HepG2 (cell line): ENCODE data around the gene KRTCAP2. TPM values are rescaled to one million over a fixed set of nuclear protein-coding genes. Genes with fewer than 3 reads are reported as not detected.
A peak's percentile ranks its signal among the peaks of the same experiment; 100 is the strongest.

Source experiments
- ETV6 ChIP-seq: sonication (generic); formaldehyde crosslinking; conservative IDR thresholded peaks from 2 replicates; pipeline ENCODE4 v1.4.0; 2020; ENCODE audit warnings: missing genetic modification reagents
- FOXK2 ChIP-seq: fragments of 450-650 bp; IDR thresholded peaks from 2 replicates; pipeline ENCODE4 v1.6.1; 2016
- HES4 ChIP-seq: sonication (generic); formaldehyde crosslinking; IDR thresholded peaks from 2 replicates; pipeline ENCODE4 v1.9.0; 2021; ENCODE audit warnings: mild to moderate bottlenecking, missing genetic modification reagents, borderline replicate concordance
- KDM5A ChIP-seq: fragments of 200-600 bp; sonication (generic); IDR thresholded peaks from 2 replicates; pipeline ENCODE4 v1.7.0; 2018; ENCODE audit warnings: antibody characterized with exemption, mild to moderate bottlenecking, low read length, borderline replicate concordance
- NFKB2 ChIP-seq: sonication (generic); formaldehyde crosslinking; IDR thresholded peaks from 2 replicates; pipeline ENCODE4 v1.4.0; 2020; ENCODE audit warnings: missing genetic modification reagents, borderline replicate concordance
- PPARG ChIP-seq: conservative IDR thresholded peaks from 2 replicates; pipeline ENCODE4 v1.6.1; 2016; ENCODE audit warnings: missing biosample characterization, missing genetic modification reagents
- SALL1 ChIP-seq: sonication (generic); formaldehyde crosslinking; IDR thresholded peaks from 2 replicates; pipeline ENCODE4 v1.8.0; 2022; ENCODE audit warnings: mild to moderate bottlenecking, missing genetic modification reagents
- ZNF138 ChIP-seq: sonication (generic); formaldehyde crosslinking; IDR thresholded peaks from 2 replicates; pipeline ENCODE4 v1.5.0; 2020; ENCODE audit warnings: mild to moderate bottlenecking, low read depth, missing genetic modification reagents
- ZNF350 ChIP-seq: sonication (generic); formaldehyde crosslinking; IDR thresholded peaks from 2 replicates; pipeline ENCODE4 v1.4.0; 2020; ENCODE audit warnings: mild to moderate bottlenecking, low read depth, missing genetic modification reagents, borderline replicate concordance
- ZNF747 ChIP-seq: sonication (generic); formaldehyde crosslinking; IDR thresholded peaks from 2 replicates; pipeline ENCODE4 v1.8.1; 2023; ENCODE audit warnings: missing genetic modification reagents, mild to moderate bottlenecking, borderline replicate concordance
- polyA plus RNA-seq, 8 experiments: library from polyadenylated mRNA; depleted of rRNA in 3 of 8; stranded (reverse) in 7 of 8; unstranded in 1 of 8; fragments of >200 nt; fragmentation: Illumina TruSeq in 4 of 8; extraction: Trizol in 4 of 8; gene quantifications; 2 replicates each; pipeline versions ENCODE4 v1.2.1 to v1.2.3, GENCODE V29; 2011 to 2016; ENCODE audit warnings: low read depth in 4 of 8, missing spikeins in 1 of 8, mixed read lengths in 1 of 8; ENCODE audit not compliant: insufficient read depth in 1 of 8
- total RNA-seq, 5 experiments: library from RNA; depleted of rRNA; stranded (reverse); fragments of >200 nt; fragmentation: Illumina TruSeq; extraction: Trizol; gene quantifications; 2 replicates each; pipeline ENCODE4 v1.2.3, GENCODE V29; 2016; ENCODE audit warnings: low read depth in 1 of 5
- TF ChIP-seq, protein P1 (sequence below): IDR thresholded peaks from 2 replicates; pipeline ENCODE4 v1.6.1; 2016; ENCODE audit warnings: low read depth, control low read depth
- TF ChIP-seq, protein P2 (sequence below), 2 experiments: IDR thresholded peaks; 2 replicates each; pipeline ENCODE4 v1.6.1; 2011 to 2012; ENCODE audit warnings: low read length in 2 of 2, borderline replicate concordance in 1 of 2, low read depth in 1 of 2, mild to moderate bottlenecking in 1 of 2, moderate library complexity in 1 of 2
- TF ChIP-seq, protein P3 (sequence below): sonication (generic); formaldehyde crosslinking; IDR thresholded peaks from 2 replicates; pipeline ENCODE4 v1.4.0; 2020; ENCODE audit warnings: missing genetic modification reagents
- TF ChIP-seq, protein P4 (sequence below): sonication (generic); formaldehyde crosslinking; IDR thresholded peaks from 2 replicates; pipeline ENCODE4 v1.4.0; 2020; ENCODE audit warnings: missing genetic modification reagents, mild to moderate bottlenecking, borderline replicate concordance
- TF ChIP-seq, protein P5 (sequence below): sonication (generic); formaldehyde crosslinking; IDR thresholded peaks from 2 replicates; pipeline ENCODE4 v1.4.0; 2020; ENCODE audit warnings: mild to moderate bottlenecking, missing genetic modification reagents
- TF ChIP-seq, protein P6 (sequence below): sonication (generic); formaldehyde crosslinking; IDR thresholded peaks from 2 replicates; pipeline ENCODE4 v1.5.0; 2020; ENCODE audit warnings: mild to moderate bottlenecking, missing genetic modification reagents, borderline replicate concordance

Gene KRTCAP2
- total and polyA plus RNA-seq, 2 of the 13 experiments (the other 11 are each of a cell fraction or from before 2014, with no cell fraction given), result 77.3 to 79.4 TPM

DNA sequence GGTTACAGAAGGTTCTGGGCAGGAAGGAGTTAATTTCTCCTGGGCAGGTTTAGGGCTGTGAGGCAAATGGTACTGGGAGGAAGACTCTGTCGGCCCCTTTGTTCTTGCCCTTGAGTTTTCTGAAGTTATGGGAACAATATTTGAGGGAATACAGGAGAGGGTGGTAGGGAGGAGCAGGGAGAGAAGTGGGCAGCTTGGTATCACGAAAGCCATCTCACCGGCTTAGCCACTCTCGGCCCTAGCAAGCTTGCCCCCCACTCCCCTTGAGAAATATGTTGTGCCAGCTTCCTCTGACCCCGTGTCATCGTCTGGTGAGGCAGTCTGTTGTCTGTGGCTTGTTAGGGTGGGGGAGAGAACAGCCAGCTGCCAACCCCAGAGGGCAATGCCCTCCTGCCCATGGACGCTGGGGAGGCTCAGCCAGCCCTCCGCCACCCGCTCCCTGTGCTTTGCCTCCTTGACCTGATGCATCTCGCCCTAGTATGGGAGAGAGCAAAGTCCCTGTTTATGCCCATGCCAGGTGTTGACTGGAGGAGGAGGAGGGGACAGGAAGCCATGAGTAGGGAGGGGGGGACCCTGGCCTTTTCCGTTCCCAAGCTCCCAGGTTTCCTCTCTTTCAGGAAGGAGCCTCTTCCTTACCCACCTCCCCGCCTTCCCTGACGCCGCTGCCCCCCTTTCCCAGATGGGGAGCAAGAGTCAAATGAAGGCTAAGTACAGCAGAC lies 44.2 kb downstream of the KRTCAP2 start (continued):
- TF ChIP-seq, protein P1, sequence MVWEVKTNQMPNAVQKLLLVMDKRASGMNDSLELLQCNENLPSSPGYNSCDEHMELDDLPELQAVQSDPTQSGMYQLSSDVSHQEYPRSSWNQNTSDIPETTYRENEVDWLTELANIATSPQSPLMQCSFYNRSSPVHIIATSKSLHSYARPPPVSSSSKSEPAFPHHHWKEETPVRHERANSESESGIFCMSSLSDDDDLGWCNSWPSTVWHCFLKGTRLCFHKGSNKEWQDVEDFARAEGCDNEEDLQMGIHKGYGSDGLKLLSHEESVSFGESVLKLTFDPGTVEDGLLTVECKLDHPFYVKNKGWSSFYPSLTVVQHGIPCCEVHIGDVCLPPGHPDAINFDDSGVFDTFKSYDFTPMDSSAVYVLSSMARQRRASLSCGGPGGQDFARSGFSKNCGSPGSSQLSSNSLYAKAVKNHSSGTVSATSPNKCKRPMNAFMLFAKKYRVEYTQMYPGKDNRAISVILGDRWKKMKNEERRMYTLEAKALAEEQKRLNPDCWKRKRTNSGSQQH, result peak; percentile 50; the same call in 1 of the 2 replicates
- TF ChIP-seq ZNF138 (CRISPR knock-in tag) (0 out of 2 replicates have a peak, but pooled peaks have one; percentile 44), ZNF350 (CRISPR knock-in tag) (peak; percentile 74; the same call in 1 of the 2 replicates), HES4 (CRISPR knock-in tag) (peak; percentile 76; the same call in 1 of the 2 replicates), NFKB2 (peak; percentile 61; the same call in 1 of the 2 replicates), ETV6 (CRISPR knock-in tag) (0 out of 2 replicates have a peak, but pooled peaks have one; percentile 71), KDM5A (no peak; the same call in 1 of the 2 replicates), FOXK2 (peak; percentile 65; the same call in 1 of the 2 replicates), SALL1 (CRISPR knock-in tag) (peak; percentile 92), PPARG (CRISPR knock-in tag) (0 out of 2 replicates have a peak, but pooled peaks have one; percentile 12), ZNF747 (CRISPR knock-in tag) (peak; percentile 65; the same call in 1 of the 2 replicates)
- TF ChIP-seq, protein P2, sequence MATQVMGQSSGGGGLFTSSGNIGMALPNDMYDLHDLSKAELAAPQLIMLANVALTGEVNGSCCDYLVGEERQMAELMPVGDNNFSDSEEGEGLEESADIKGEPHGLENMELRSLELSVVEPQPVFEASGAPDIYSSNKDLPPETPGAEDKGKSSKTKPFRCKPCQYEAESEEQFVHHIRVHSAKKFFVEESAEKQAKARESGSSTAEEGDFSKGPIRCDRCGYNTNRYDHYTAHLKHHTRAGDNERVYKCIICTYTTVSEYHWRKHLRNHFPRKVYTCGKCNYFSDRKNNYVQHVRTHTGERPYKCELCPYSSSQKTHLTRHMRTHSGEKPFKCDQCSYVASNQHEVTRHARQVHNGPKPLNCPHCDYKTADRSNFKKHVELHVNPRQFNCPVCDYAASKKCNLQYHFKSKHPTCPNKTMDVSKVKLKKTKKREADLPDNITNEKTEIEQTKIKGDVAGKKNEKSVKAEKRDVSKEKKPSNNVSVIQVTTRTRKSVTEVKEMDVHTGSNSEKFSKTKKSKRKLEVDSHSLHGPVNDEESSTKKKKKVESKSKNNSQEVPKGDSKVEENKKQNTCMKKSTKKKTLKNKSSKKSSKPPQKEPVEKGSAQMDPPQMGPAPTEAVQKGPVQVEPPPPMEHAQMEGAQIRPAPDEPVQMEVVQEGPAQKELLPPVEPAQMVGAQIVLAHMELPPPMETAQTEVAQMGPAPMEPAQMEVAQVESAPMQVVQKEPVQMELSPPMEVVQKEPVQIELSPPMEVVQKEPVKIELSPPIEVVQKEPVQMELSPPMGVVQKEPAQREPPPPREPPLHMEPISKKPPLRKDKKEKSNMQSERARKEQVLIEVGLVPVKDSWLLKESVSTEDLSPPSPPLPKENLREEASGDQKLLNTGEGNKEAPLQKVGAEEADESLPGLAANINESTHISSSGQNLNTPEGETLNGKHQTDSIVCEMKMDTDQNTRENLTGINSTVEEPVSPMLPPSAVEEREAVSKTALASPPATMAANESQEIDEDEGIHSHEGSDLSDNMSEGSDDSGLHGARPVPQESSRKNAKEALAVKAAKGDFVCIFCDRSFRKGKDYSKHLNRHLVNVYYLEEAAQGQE (IDR thresholded peaks at IDR 0.05; ENCODE audit: borderline replicate concordance in 1 of 2, low read depth in 1 of 2, low read length in 2 of 2), result peak in 1 of 2 experiments; percentile 69; a peak in 2 of 4 replicates
- TF ChIP-seq, protein P3, sequence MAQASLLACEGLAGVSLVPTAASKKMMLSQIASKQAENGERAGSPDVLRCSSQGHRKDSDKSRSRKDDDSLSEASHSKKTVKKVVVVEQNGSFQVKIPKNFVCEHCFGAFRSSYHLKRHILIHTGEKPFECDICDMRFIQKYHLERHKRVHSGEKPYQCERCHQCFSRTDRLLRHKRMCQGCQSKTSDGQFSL, result peak; percentile 54; the same call in 1 of the 2 replicates
- TF ChIP-seq, protein P4, sequence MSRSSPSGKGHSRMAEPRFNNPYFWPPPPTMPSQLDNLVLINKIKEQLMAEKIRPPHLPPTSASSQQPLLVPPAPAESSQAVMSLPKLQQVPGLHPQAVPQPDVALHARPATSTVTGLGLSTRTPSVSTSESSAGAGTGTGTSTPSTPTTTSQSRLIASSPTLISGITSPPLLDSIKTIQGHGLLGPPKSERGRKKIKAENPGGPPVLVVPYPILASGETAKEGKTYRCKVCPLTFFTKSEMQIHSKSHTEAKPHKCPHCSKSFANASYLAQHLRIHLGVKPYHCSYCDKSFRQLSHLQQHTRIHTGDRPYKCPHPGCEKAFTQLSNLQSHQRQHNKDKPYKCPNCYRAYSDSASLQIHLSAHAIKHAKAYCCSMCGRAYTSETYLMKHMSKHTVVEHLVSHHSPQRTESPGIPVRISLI (CRISPR knock-in tag), result peak; percentile 61; the same call in 1 of the 2 replicates
- TF ChIP-seq, protein P5, sequence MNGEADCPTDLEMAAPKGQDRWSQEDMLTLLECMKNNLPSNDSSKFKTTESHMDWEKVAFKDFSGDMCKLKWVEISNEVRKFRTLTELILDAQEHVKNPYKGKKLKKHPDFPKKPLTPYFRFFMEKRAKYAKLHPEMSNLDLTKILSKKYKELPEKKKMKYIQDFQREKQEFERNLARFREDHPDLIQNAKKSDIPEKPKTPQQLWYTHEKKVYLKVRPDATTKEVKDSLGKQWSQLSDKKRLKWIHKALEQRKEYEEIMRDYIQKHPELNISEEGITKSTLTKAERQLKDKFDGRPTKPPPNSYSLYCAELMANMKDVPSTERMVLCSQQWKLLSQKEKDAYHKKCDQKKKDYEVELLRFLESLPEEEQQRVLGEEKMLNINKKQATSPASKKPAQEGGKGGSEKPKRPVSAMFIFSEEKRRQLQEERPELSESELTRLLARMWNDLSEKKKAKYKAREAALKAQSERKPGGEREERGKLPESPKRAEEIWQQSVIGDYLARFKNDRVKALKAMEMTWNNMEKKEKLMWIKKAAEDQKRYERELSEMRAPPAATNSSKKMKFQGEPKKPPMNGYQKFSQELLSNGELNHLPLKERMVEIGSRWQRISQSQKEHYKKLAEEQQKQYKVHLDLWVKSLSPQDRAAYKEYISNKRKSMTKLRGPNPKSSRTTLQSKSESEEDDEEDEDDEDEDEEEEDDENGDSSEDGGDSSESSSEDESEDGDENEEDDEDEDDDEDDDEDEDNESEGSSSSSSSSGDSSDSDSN, result peak; percentile 71; the same call in 1 of the 2 replicates
- TF ChIP-seq, protein P6, sequence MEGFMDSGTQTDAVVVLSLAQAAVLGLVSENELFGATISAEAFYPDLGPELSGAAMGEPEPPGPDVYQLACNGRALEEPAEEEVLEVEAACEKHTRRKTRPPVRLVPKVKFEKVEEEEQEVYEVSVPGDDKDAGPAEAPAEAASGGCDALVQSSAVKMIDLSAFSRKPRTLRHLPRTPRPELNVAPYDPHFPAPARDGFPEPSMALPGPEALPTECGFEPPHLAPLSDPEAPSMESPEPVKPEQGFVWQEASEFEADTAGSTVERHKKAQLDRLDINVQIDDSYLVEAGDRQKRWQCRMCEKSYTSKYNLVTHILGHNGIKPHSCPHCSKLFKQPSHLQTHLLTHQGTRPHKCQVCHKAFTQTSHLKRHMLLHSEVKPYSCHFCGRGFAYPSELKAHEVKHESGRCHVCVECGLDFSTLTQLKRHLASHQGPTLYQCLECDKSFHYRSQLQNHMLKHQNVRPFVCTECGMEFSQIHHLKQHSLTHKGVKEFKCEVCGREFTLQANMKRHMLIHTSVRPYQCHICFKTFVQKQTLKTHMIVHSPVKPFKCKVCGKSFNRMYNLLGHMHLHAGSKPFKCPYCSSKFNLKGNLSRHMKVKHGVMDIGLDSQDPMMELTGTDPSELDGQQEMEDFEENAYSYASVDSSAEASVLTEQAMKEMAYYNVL (CRISPR knock-in tag), result peak; percentile 68; the same call in 1 of the 2 replicates
